Hematopoietic multipotent progenitor cell treated with erythropoietin and hydrocortisone succinate and interleukin-3 and kit ligand, for 8 days (in vitro differentiated cells): ENCODE data around the gene GOLGA3.
"Not testable (repeated sequence)": the region's sequence is repeated elsewhere in the genome, so short reads cannot be mapped to it uniquely, and the experiment has no call there.

Experiments
- DNase-seq: peaks from one replicate; pipeline ENCODE4 v3.0.0-alpha.2; 2015

The GOLGA3 gene

GRCh38 chr12:132807295-132808092 lies 21.2 kb downstream of the GOLGA3 start:
- no peak for DNase-seq

GRCh38 chr12:132806857-132807256 lies 21.8 kb downstream of the GOLGA3 start:
- no peak for DNase-seq

GRCh38 chr12:132804426-132804861 lies 24.2 kb downstream of the GOLGA3 start:
- DNase-seq, result peak; percentile 10

GRCh38 chr12:132803888-132804287 lies 24.8 kb downstream of the GOLGA3 start:
- no peak for DNase-seq

DNA sequence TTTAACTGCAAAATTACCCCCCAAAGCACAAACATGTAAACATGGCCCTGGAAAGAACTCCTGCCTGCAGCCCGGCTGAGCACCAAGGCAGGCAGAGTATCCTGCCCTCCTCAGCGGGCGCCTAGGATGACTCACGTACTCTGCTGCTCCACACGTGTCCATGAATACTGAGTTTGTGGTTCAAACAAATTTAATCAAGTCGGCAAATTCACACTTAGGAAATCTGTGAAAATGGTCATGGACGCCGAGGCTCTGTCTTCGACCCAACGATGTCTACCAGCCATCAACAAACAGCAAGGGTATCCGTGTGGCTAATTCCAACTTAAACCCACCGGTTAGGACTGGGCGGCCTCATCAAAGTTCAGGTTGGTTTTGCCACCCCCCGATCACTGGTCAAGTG lies 25.5 kb downstream of the GOLGA3 start:
- no peak for DNase-seq

DNA sequence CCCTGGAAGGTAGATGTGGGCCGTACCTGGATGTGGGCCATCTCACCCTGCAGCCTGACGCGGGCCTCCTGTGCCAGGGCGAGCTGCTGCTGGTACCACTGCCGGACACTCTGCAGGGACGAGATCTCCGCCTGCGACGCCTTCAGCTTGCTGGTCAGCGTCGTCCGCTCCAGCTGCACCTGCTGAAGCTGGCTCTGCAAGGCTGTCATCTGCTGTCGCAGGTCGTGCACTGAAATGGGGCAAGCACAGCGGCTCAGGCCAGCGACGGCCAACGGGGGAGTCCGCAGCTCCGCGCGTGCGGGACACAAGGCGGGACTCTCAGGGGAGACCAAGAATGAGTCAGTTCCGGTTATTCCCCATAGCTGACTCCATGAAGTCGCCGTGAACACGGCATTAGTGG lies 26.9 kb downstream of the GOLGA3 start:
- no peak for DNase-seq

DNA sequence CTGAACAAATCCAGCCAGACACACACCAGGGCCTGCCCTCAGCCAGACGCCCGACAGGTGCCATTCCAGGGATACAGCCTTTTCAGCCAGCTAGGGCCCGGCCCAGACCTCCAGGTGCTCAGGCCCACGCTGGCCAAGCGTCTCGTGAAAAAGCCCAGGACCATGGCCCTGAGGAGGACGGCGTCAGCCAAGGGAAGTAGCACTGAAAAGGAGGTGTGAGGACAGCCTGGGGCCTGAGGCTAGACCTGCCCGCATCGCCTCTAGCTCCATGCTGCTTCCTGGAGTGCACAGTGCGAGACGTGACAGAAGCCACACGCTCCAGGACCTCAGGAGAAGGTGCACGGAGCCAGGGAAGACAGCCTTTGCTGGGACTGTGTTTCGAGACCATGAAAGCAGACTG lies 29.8 kb downstream of the GOLGA3 start:
- DNase-seq, result no peak

GRCh38 chr12:132797820-132798570 lies 30.7 kb downstream of the GOLGA3 start:
- no peak for DNase-seq

DNA sequence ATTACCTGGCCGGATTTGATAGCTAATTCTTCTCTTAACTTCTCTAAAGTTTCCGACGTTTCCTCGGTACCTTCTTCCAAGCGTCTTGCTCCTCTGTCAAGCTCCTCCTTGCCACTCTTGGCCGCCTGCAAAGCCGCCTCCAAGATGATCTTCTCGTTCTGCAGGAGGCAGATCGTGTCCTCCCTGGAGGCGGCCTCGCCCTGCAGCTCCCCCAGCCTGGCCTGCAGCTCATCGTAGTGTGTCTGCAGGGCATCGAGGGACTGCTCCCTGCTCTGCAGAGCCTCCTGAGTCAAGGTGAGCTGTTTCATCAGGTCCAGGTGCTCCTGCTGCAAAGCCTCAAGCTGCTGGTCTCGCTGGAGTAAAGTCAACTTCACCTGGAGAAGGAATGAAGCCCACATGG lies 32.8 kb downstream of the GOLGA3 start:
- DNase-seq, result no peak

GRCh38 chr12:132791940-132792339 lies 36.7 kb downstream of the GOLGA3 start:
- not testable (repeated sequence) for DNase-seq

- no peak for DNase-seq
These were observed 39.6 kb downstream of the GOLGA3 start for GRCh38 chr12:132789099-132789471.

DNA sequence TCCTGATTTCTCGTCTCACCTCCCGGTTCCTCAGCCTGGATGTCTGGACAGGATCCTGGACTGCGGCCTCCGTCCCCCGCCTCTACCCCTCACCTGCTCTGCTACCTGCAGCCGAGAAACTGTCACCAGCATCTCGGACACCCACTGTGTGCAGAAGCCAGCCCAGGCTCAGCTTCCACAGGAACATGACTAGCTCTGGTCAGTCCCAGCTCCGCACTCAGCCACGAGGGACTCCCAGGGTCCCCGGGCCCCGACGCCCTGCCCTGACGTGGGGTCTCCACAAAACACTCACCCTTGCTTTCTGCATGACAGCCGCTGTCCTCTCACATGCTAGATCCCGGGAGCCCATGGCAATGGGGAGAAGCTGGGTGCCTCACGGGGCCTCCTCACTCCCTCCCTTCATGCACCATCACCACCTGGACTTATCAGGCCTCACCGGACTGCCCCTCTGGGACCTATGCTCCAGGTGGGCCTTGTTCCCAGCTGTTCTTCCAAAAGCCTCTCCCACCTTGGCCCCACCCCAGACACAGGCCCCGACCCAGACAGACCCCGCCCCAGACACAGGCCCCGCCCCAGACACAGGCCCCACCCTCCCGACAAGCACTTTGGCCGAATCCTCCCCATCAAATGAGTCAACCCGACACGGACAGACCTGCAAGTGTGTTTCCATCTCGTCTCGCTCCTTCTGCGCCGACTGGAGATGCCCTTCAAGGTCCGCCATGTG lies 40.1 kb downstream of the GOLGA3 start:
- DNase-seq, result no peak

GRCh38 chr12:132787877-132788276 lies 40.8 kb downstream of the GOLGA3 start:
- DNase-seq, result no peak

DNA sequence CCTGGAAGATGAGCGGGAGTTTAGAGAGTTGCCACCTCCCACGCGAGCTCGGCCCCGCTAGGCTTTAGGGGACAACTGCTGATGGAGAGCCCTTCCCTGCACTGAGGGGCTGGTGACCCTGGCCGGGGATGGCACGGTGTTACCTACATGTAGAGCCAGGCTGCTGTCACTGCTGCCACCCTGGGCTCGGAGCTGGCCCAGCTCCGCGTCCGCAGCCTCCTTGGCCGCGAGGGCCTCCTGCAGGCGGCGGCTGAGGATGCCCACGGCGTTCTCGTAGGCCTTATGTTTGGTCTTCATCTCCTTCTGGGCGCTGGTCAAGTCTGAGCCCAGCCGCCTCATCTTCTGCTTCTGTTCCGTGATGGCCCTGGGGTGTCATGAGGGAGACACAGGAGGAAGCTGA lies 42.5 kb downstream of the GOLGA3 start:
- no peak for DNase-seq

DNA sequence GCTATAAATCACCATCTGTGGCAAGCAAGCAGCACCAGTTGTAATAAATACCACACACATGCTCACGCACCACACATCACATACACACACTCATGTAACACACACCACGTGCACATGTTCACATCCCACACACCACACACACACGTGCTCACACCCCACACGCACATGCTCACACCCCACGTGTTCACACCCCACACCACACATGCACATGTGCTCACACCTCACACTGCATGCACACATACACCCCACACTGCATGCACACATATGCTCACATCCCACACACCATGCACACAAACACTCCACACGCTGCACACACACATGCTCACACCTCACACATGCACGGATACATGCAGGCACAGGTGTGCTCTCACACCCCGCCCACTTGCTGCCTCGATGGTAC lies 44.1 kb downstream of the GOLGA3 start:
- DNase-seq, result no peak

DNA sequence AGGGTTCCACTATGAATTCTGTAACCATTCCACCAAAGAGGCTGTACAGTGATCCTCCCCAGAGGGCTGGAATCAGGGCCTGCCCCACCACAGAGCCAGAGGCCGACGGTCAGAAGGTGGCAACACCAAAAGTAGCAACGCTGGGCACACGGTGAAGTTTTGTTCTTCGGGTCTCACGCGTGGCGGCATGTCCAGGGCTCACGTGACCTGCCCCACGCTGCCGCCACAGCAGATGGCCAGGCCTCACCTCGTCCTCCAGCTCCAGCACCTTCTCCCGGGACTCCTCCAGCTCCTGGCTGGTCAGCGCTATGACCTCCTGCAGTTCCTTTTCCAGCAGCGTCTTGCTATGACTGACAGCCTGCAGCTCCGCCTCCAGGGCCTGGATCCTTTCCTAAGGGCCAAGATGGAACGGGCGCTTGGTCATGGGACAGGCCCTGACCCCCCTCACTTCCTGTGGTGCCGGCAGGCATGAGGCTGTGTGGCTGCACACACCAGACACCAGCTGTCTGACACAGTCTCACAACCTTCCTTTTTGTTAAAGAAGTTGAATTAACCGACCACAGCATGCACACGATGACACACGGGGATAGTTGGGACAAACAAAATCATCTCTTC lies 44.6 kb downstream of the GOLGA3 start:
- DNase-seq, result no peak

- DNase-seq, result no peak
These were observed 46.7 kb downstream of the GOLGA3 start for GRCh38 chr12:132781938-132782337.

- no peak for DNase-seq
These were observed 48.8 kb downstream of the GOLGA3 start for GRCh38 chr12:132779781-132780353.

DNA sequence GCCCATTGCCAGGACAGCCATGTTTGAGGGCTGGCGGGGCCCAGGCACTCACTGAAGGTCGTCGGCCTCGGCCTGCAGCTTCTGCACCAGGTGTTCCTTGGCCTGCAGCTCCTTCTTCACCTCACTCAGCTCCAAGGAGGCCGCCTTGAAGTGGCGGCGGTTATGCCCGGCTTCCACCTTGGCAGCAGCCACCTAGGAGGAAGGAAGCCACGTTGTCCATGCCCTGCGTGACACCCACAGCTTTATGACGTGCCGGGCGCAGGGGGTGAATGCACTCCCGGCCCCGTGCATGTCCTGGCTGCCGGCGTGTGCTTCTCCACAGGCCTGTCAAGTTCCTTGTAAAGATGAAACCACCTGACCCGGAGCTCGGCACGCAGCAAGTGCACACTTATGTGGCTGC lies 51.1 kb downstream of the GOLGA3 start:
- DNase-seq, result no peak

DNA sequence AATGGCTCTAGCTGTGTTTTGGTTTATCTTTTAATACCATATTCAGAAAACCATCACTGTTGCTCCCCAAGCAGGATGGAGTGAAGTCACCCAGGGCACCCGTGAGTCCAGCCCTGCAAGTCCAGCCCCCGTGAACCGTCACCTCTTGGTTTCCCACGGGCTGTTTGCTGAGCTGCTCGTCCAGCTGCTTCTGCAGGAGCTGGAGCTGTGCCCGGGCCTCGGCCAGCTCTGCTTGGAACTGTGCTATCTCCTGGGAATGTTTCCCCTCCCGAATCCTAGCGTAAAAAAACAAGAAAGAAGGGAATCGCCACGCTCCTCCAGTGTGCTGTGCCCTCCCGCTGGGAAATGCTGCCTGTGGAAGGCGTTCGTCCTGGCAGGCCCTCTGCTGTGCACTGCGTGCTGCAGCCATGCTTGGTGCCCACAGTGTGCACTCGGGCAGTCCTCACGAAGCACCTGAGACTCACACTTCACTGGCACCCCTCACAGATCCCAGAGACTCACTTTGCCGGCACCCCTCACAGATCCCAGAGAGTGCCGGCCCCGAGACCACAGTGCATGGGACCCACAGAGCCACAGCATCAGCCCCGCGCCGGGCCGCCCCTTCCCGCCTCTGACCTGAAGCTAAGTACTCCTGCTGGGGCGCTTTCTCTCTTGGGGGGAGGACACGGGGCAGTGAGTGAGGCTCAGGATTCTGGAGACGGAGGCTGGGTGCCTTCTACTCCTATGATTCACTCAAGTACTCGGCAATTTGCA lies 51.7 kb downstream of the GOLGA3 start:
- no peak for DNase-seq

- not testable (repeated sequence) for DNase-seq
These were observed 52.4 kb downstream of the GOLGA3 start for GRCh38 chr12:132776230-132776625.
